ENCODE measurements around the gene ADCY1. TPM values are rescaled to one million over a fixed set of nuclear protein-coding genes. Genes with fewer than 3 reads are reported as not detected.

ADCY1 gene
- total and polyA plus RNA-seq, 2 donors (not counting 3 experiments of a cell fraction or from before 2014, with no cell fraction given) = 0.52 to 1.6 TPM

GRCh38 chr7:45699015-45699309 is 124.8 kb downstream of the ADCY1 start:
- POLR2A ChIA-PET = no interaction called here
- no peaks in the 10 kb centered on the region for H3K36me3 ChIP-seq (ENCODE audit: control insufficient read depth in 2 of 2, extremely low read depth in 1 of 2, insufficient read depth in 2 of 2, low read length in 2 of 2)
- FAIRE-seq (no peak), DNase-seq (ENCODE audit: low read depth, low spot score) (no peak)
- no peak overlapping the region for H3K9ac ChIP-seq (replicated peaks; ENCODE audit: extremely low read depth, insufficient read depth, low read length)
- H3K4me2 ChIP-seq (ENCODE audit: insufficient read depth, low read length) = no peak overlapping the region
- H3K9me3 ChIP-seq (replicated peaks; ENCODE audit: control insufficient read depth, insufficient read depth, low read length) = no peaks in the 10 kb centered on the region
- TF ChIP-seq POLR2A (IDR thresholded peaks at IDR 0.05; ENCODE audit: low read depth, low read length) = no peak
- no peak for TF ChIP-seq EZH2 (IDR thresholded peaks at IDR 0.05; ENCODE audit: borderline replicate concordance, low read depth, low read length, severe bottlenecking)
- TF ChIP-seq MYC (IDR thresholded peaks at IDR 0.05; ENCODE audit: low read depth, low read length) = no peak
- no peak for TF ChIP-seq CTCF (IDR thresholded peaks at IDR 0.05; ENCODE audit: extremely low read depth in 1 of 2, insufficient read depth in 1 of 2, low read depth in 1 of 2, low read length in 2 of 2)
- no peak for TF ChIP-seq POLR2AphosphoS5 (IDR thresholded peaks at IDR 0.05; ENCODE audit: insufficient read depth, low read depth, low read length)
- no peak for TF ChIP-seq MAX (IDR thresholded peaks at IDR 0.05; ENCODE audit: insufficient read depth, insufficient read length)
- no peak for TF ChIP-seq FOS (IDR thresholded peaks at IDR 0.05; ENCODE audit: borderline replicate concordance, insufficient read depth, low read length)
- TF ChIP-seq JUN (IDR thresholded peaks at IDR 0.05; ENCODE audit: borderline replicate concordance, insufficient read depth, insufficient read length, low read depth) = no peak
- no peak for TF ChIP-seq GATA2 (IDR thresholded peaks at IDR 0.05; ENCODE audit: insufficient read depth, insufficient read length, low read depth, low read length)
- intact Hi-C loops (cut with micrococcal nuclease) = no loop called here
- CTCF ChIA-PET = no interaction called here
- H3K9me1 ChIP-seq (replicated peaks; ENCODE audit: control insufficient read depth, extremely low read depth, insufficient read depth, low read length) = no peaks in the 10 kb centered on the region
- H3K4me3 ChIP-seq (replicated peaks in 1 of 3; ENCODE audit: insufficient read depth in 1 of 3, low read depth in 1 of 3, low read length in 3 of 3) = no peak overlapping the region
- H3K27me3 ChIP-seq (ENCODE audit: control insufficient read depth in 2 of 2, insufficient read depth in 2 of 2, low read length in 2 of 2) = peaks cover 0 to 2% of the 10 kb centered on the region in 2 experiments
- no TSS peak for BruUV-seq (replicated peaks)
- no peaks in the 10 kb centered on the region for H4K20me1 ChIP-seq (replicated peaks; ENCODE audit: control insufficient read depth, extremely low read depth, insufficient read depth, low read length)
- no peaks in the 10 kb centered on the region for H3K4me1 ChIP-seq (ENCODE audit: control insufficient read depth, extremely low read depth, insufficient read depth, low read length)
- H3K79me2 ChIP-seq (ENCODE audit: control insufficient read depth, insufficient read depth, low read length) = no peaks in the 10 kb centered on the region
- dilution Hi-C loops (cut with MboI; ENCODE audit: extremely low pct_ligation_motif_present, low sequenced_read_pairs) = no loop called here
- no peak overlapping the region for H2AFZ ChIP-seq (ENCODE audit: low read depth, low read length)
- H3K27ac ChIP-seq (ENCODE audit: insufficient read depth, low read depth, low read length) = no peak overlapping the region

All from endothelial cell of umbilical vein (primary cell).